H9 (cell line): ENCODE data around the gene FAM107A. TPM values are rescaled to one million over a fixed set of nuclear protein-coding genes. Genes with fewer than 3 reads are reported as not detected.

Experiments used
- DNase-seq: peaks from one replicate; pipeline ENCODE4 v3.0.0-alpha.2; 2017
- H2AFZ ChIP-seq: one replicate; pipeline ENCODE4 v1.6.1; 2013; ENCODE audit warnings: mild to moderate bottlenecking, low read length, control low read depth, moderate library complexity
- H2AK5ac ChIP-seq: 2 replicates; pipeline ENCODE4 v1.6.1; 2013; ENCODE audit warnings: low read length, control low read depth, mixed read lengths; ENCODE audit not compliant: insufficient read length
- H2BK120ac ChIP-seq: one replicate; pipeline ENCODE4 v1.6.1; 2013; ENCODE audit warnings: low read depth, mild to moderate bottlenecking, low read length, control low read depth, inconsistent platforms; ENCODE audit not compliant: poor library complexity, severe bottlenecking
- H2BK12ac ChIP-seq: 2 replicates; pipeline ENCODE4 v1.6.1; 2013; ENCODE audit warnings: low read length, control low read depth, mixed read lengths, low read depth; ENCODE audit not compliant: insufficient read length
- H2BK15ac ChIP-seq: 2 replicates; pipeline ENCODE4 v1.6.1; 2013; ENCODE audit warnings: low read depth, low read length, control low read depth
- H2BK20ac ChIP-seq: one replicate; pipeline ENCODE4 v1.6.1; 2013; ENCODE audit warnings: low read depth, mild to moderate bottlenecking, low read length, control low read depth, inconsistent platforms; ENCODE audit not compliant: poor library complexity, severe bottlenecking
- H2BK5ac ChIP-seq: 2 replicates; pipeline ENCODE4 v1.6.1; 2013; ENCODE audit warnings: low read length, control low read depth, mixed read lengths; ENCODE audit not compliant: insufficient read length
- H3K14ac ChIP-seq: 2 replicates; pipeline ENCODE4 v1.6.1; 2013; ENCODE audit warnings: low read length, control low read depth; ENCODE audit not compliant: insufficient read depth
- H3K18ac ChIP-seq: 2 replicates; pipeline ENCODE4 v1.6.1; 2013; ENCODE audit warnings: low read depth, mild to moderate bottlenecking, mixed read lengths, low read length, control low read depth; ENCODE audit not compliant: insufficient read length
- H3K23ac ChIP-seq: 2 replicates; pipeline ENCODE4 v1.6.1; 2013; ENCODE audit warnings: low read length, control low read depth, mixed read lengths, low read depth; ENCODE audit not compliant: insufficient read length
- H3K23me2 ChIP-seq: 2 replicates; pipeline ENCODE4 v1.6.1; 2013; ENCODE audit warnings: low read depth, mild to moderate bottlenecking, mixed read lengths, low read length, control low read depth; ENCODE audit not compliant: insufficient read length, poor library complexity, severe bottlenecking
- H3K27ac ChIP-seq: 2 replicates; pipeline ENCODE4 v1.5.1; 2013; ENCODE audit warnings: low read length, control low read depth, mixed read lengths, low read depth; ENCODE audit not compliant: insufficient read length
- H3K27me3 ChIP-seq: 2 replicates; pipeline ENCODE4 v1.6.1; 2013; ENCODE audit warnings: low read length, control low read depth, inconsistent platforms; ENCODE audit not compliant: insufficient read depth
- H3K4ac ChIP-seq: 2 replicates; pipeline ENCODE4 v1.6.1; 2013; ENCODE audit warnings: low read depth, mild to moderate bottlenecking, control low read depth, inconsistent platforms, low read length, moderate library complexity
- H3K4me1 ChIP-seq: 2 replicates; pipeline ENCODE4 v1.6.1; 2013; ENCODE audit warnings: low read length, control low read depth, inconsistent platforms; ENCODE audit not compliant: insufficient read depth
- H3K4me2 ChIP-seq: 2 replicates; pipeline ENCODE4 v1.6.1; 2013; ENCODE audit warnings: low read length, control low read depth, mixed read lengths; ENCODE audit not compliant: insufficient read length, insufficient read depth
- H3K56ac ChIP-seq: 2 replicates; pipeline ENCODE4 v1.6.1; 2013; ENCODE audit warnings: low read depth, mild to moderate bottlenecking, mixed read lengths, low read length, control low read depth; ENCODE audit not compliant: insufficient read length
- H3K79me1 ChIP-seq: 2 replicates; pipeline ENCODE4 v1.6.1; 2013; ENCODE audit warnings: low read depth, mild to moderate bottlenecking, moderate library complexity, low read length, control low read depth, inconsistent platforms; ENCODE audit not compliant: insufficient read depth, poor library complexity, severe bottlenecking
- H3K79me2 ChIP-seq: 2 replicates; pipeline ENCODE4 v1.6.1; 2013; ENCODE audit warnings: low read length, control low read depth, inconsistent platforms; ENCODE audit not compliant: insufficient read depth
- H3K9ac ChIP-seq: 2 replicates; pipeline ENCODE4 v1.6.1; 2013; ENCODE audit warnings: low read length, control low read depth, mixed read lengths; ENCODE audit not compliant: insufficient read length; ENCODE audit errors: extremely low read depth
- H3K9me3 ChIP-seq: one replicate; pipeline ENCODE4 v1.6.1; 2013; ENCODE audit warnings: low read depth, low read length, inconsistent platforms; ENCODE audit not compliant: control insufficient read depth
- H3T11ph ChIP-seq: one replicate; pipeline ENCODE4 v1.6.1; 2013; ENCODE audit warnings: mild to moderate bottlenecking, low read length, control low read depth, inconsistent platforms
- H4K20me1 ChIP-seq: one replicate; pipeline ENCODE4 v1.6.1; 2013; ENCODE audit not compliant: control insufficient read depth, insufficient read length, insufficient read depth
- H4K5ac ChIP-seq: 2 replicates; pipeline ENCODE4 v1.6.1; 2013; ENCODE audit warnings: low read depth, mild to moderate bottlenecking, mixed read lengths, low read length, control low read depth; ENCODE audit not compliant: insufficient read length
- H4K8ac ChIP-seq: replicated peaks from 2 replicates; pipeline ENCODE4 v1.6.1; 2013; ENCODE audit warnings: low read length, control low read depth, mixed read lengths, low read depth; ENCODE audit not compliant: insufficient read length
- H4K91ac ChIP-seq: 2 replicates; pipeline ENCODE4 v1.6.1; 2013; ENCODE audit warnings: low read depth, mild to moderate bottlenecking, moderate library complexity, mixed read lengths, low read length, control low read depth; ENCODE audit not compliant: insufficient read length
- H3K27ac Mint-ChIP-seq, 3 experiments: 2 replicates in 2 of 3; 3 replicates in 1 of 3; pipeline ENCODE4 v1.8.0; 2020 to 2021; ENCODE audit warnings: mixed read lengths in 3 of 3, mild to moderate bottlenecking in 1 of 3, moderate library complexity in 1 of 3
- H3K27me3 Mint-ChIP-seq: 2 replicates; pipeline ENCODE4 v1.8.0; 2021; ENCODE audit warnings: low read depth, mild to moderate bottlenecking, moderate library complexity, mixed read lengths
- H3K36me3 Mint-ChIP-seq, 3 experiments: 2 replicates in 2 of 3; 3 replicates in 1 of 3; pipeline ENCODE4 v1.8.0; 2020 to 2021; ENCODE audit warnings: low read depth in 3 of 3, mixed read lengths in 3 of 3; ENCODE audit not compliant: insufficient read depth in 1 of 3
- H3K4me1 Mint-ChIP-seq, 2 experiments: 2 replicates each; pipeline ENCODE4 v1.8.0; 2020; ENCODE audit warnings: mixed read lengths in 2 of 2
- H3K4me3 Mint-ChIP-seq, 2 experiments: 2 replicates in 1 of 2; 3 replicates in 1 of 2; pipeline ENCODE4 v1.8.0; 2020 to 2021; ENCODE audit warnings: mild to moderate bottlenecking in 2 of 2, mixed read lengths in 2 of 2, moderate library complexity in 1 of 2
- H3K9me3 Mint-ChIP-seq, 2 experiments: 2 replicates in 1 of 2; 3 replicates in 1 of 2; pipeline ENCODE4 v1.8.0; 2020; ENCODE audit warnings: mild to moderate bottlenecking in 2 of 2, mixed read lengths in 2 of 2, moderate library complexity in 1 of 2
- CTCF ChIP-seq: fragments of 200-600 bp; sonication (generic); conservative IDR thresholded peaks from 3 replicates; pipeline ENCODE4 v1.8.0; 2021; ENCODE audit warnings: antibody characterized with exemption, mild to moderate bottlenecking
- WGBS: extraction: QIAGEN DNeasy Blood & Tissue Kit; methylation state at CpG from one replicate; pipeline ENCODE4 v1.1.7; 2013; ENCODE audit warnings: missing lambda C conversion rate, low lambda C conversion rate, mixed read lengths; ENCODE audit not compliant: insufficient read length; ENCODE audit errors: extremely low coverage; 5-methylcytosine and 5-hydroxymethylcytosine counted together
- total RNA-seq: library from RNA; stranded (reverse); gene quantifications from 2 replicates; pipeline ENCODE4 v1.2.1, GENCODE V29; 2021

The FAM107A gene
- total RNA-seq, 1 experiment from 2014 or later, result 0.11 TPM

- H2BK12ac ChIP-seq, result no peak overlapping the region
- no peak; the same call in 2 of the 3 replicates for TF ChIP-seq CTCF
- Mint-ChIP-seq H3K4me1 (peaks cover 11 to 25% of the 10 kb centered on the region in 2 experiments), H3K36me3 (no peaks in the 10 kb centered on the region), H3K4me3 (no peak overlapping the region), H3K27ac (no peak overlapping the region; a peak in 1 of 7 replicates), H3K9me3 (no peaks in the 10 kb centered on the region; a peak in 2 of 5 replicates), H3K27me3 (no peaks in the 10 kb centered on the region; the same call in 1 of the 2 replicates)
- no peaks in the 10 kb centered on the region for H3K79me1 ChIP-seq
- no peak overlapping the region for H3K4ac ChIP-seq
- no peak overlapping the region for H3T11ph ChIP-seq
- no peak overlapping the region for H2BK15ac ChIP-seq
- H4K91ac ChIP-seq, result no peak overlapping the region
- no peak overlapping the region for H3K23ac ChIP-seq
- no peak overlapping the region for H3K14ac ChIP-seq
- H2BK120ac ChIP-seq, result no peak overlapping the region
- no peak overlapping the region for H4K5ac ChIP-seq
- no peak overlapping the region for H2BK20ac ChIP-seq
- no peak overlapping the region for H3K4me2 ChIP-seq
- no peak overlapping the region for H3K56ac ChIP-seq
- H3K23me2 ChIP-seq, result no peaks in the 10 kb centered on the region
- no peak for DNase-seq
- no peaks in the 10 kb centered on the region for H3K27me3 ChIP-seq
- no peak overlapping the region for H2AK5ac ChIP-seq
- H2AFZ ChIP-seq, result no peak overlapping the region
- WGBS, result no CpG with 5 or more reads among the region's 2 CpGs
- no peaks in the 10 kb centered on the region for H3K4me1 ChIP-seq
- H3K27ac ChIP-seq, result no peak overlapping the region
- H3K9ac ChIP-seq, result no peak overlapping the region
- no peaks in the 10 kb centered on the region for H3K9me3 ChIP-seq
- H4K8ac ChIP-seq, result no peak overlapping the region
- no peaks in the 10 kb centered on the region for H4K20me1 ChIP-seq
- H3K18ac ChIP-seq, result no peak overlapping the region
- H2BK5ac ChIP-seq, result no peak overlapping the region
- H3K79me2 ChIP-seq, result no peaks in the 10 kb centered on the region
Observed at GRCh38 chr3:58535531-58536500, 41.4 kb downstream of the FAM107A start.
